Astrocyte (in vitro differentiated cells and primary cell): Measurements from ENCODE around the gene ERC1. TPM values are rescaled to one million over a fixed set of nuclear protein-coding genes. Genes with fewer than 3 reads are reported as not detected.

Source experiments
- DNase-seq: peaks from one replicate; pipeline ENCODE4 v3.0.0-alpha.2; 2010; ENCODE audit warnings: low read depth
- FAIRE-seq: peaks from 2 replicates; lab custom pipeline; 2011; peaks lifted over from hg19 to GRCh38; lab: Jason Lieb, UNC
- H2AFZ ChIP-seq: 2 replicates; pipeline ENCODE4 v1.6.0; 2012; ENCODE audit warnings: low read depth, low read length, inconsistent platforms
- H3K27ac ChIP-seq: 2 replicates; pipeline ENCODE4 v1.5.1; 2011; ENCODE audit warnings: low read depth, low read length, inconsistent platforms
- H3K27me3 ChIP-seq: 2 replicates; pipeline ENCODE4 v1.6.0; 2011; ENCODE audit warnings: low read length, inconsistent platforms; ENCODE audit not compliant: insufficient read depth
- H3K36me3 ChIP-seq: 2 replicates; pipeline ENCODE4 v1.5.1; 2011; ENCODE audit warnings: low read length, inconsistent platforms; ENCODE audit not compliant: insufficient read depth
- H3K4me1 ChIP-seq: 2 replicates; pipeline ENCODE4 v1.5.1; 2011; ENCODE audit warnings: low read length, inconsistent platforms; ENCODE audit not compliant: insufficient read depth
- H3K4me2 ChIP-seq: 2 replicates; pipeline ENCODE4 v1.6.0; 2012; ENCODE audit warnings: low read length, inconsistent platforms
- H3K4me3 ChIP-seq: 2 replicates; pipeline ENCODE4 v1.5.1; 2011; ENCODE audit warnings: low read depth, mild to moderate bottlenecking, low read length, inconsistent platforms; ENCODE audit not compliant: insufficient read depth
- H3K79me2 ChIP-seq: 2 replicates; pipeline ENCODE4 v1.6.0; 2012; ENCODE audit warnings: mild to moderate bottlenecking, low read length, inconsistent platforms; ENCODE audit not compliant: insufficient read depth
- H3K9ac ChIP-seq: 2 replicates; pipeline ENCODE4 v1.6.0; 2012; ENCODE audit warnings: mild to moderate bottlenecking, low read length, inconsistent platforms
- H3K9me3 ChIP-seq: 2 replicates; pipeline ENCODE4 v1.5.1; 2012; ENCODE audit warnings: low read depth, mild to moderate bottlenecking, low read length, inconsistent platforms; ENCODE audit not compliant: insufficient read depth
- H4K20me1 ChIP-seq: 2 replicates; pipeline ENCODE4 v1.6.0; 2012; ENCODE audit warnings: low read length, inconsistent platforms; ENCODE audit not compliant: insufficient read depth
- H3K27ac Mint-ChIP-seq: one replicate; pipeline ENCODE4 v1.8.0; 2021; ENCODE audit warnings: mild to moderate bottlenecking, mixed read lengths; ENCODE audit not compliant: unreplicated experiment
- H3K27me3 Mint-ChIP-seq: one replicate; pipeline ENCODE4 v1.8.0; 2021; ENCODE audit warnings: low read depth, mixed read lengths; ENCODE audit not compliant: unreplicated experiment
- H3K36me3 Mint-ChIP-seq: one replicate; pipeline ENCODE4 v1.8.0; 2021; ENCODE audit warnings: low read depth, mixed read lengths; ENCODE audit not compliant: unreplicated experiment
- H3K4me1 Mint-ChIP-seq: one replicate; pipeline ENCODE4 v1.8.0; 2021; ENCODE audit warnings: low read depth, mixed read lengths; ENCODE audit not compliant: unreplicated experiment
- H3K4me3 Mint-ChIP-seq: one replicate; pipeline ENCODE4 v1.8.0; 2021; ENCODE audit warnings: mild to moderate bottlenecking, moderate library complexity, mixed read lengths; ENCODE audit not compliant: unreplicated experiment
- H3K9me3 Mint-ChIP-seq: one replicate; pipeline ENCODE4 v1.8.0; 2021; ENCODE audit warnings: mild to moderate bottlenecking, mixed read lengths; ENCODE audit not compliant: unreplicated experiment
- EZH2 ChIP-seq: IDR thresholded peaks from 2 replicates; pipeline ENCODE4 v1.6.1; 2012; ENCODE audit warnings: mild to moderate bottlenecking, low read length, inconsistent platforms; ENCODE audit not compliant: insufficient read depth
- total RNA-seq: library from RNA; stranded (reverse); gene quantifications from 2 replicates; pipeline ENCODE4 v1.2.1, GENCODE V29; 2021
- TF ChIP-seq, protein P1 (sequence below): IDR thresholded peaks from 2 replicates; pipeline ENCODE4 v1.5.1; 2011; ENCODE audit warnings: low read depth, mild to moderate bottlenecking, inconsistent platforms, low read length, moderate library complexity; ENCODE audit not compliant: insufficient read depth

The ERC1 gene
- total RNA-seq, 1 donor from 2014 or later = 67.1 TPM

DNA sequence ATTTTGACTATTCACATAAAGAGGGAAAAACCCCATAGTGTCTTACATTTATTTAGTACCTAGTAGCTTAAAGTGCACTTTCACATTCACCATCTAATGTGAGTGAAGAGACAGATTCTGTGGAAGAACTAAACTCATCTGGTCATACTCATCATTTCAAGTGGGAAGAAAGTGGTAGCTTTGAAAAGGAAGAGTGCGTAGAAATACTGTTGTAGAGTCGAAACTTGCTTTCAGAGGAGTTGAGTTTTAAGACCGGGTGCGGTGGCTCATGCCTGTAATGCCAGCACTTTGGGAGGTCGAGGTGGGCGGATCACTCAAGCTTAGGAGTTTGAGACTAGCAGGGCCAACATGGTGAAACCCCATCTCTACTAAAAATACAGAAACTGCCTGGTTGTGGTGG lies 222.2 kb downstream of the ERC1 start:
- H2AFZ ChIP-seq = no peak overlapping the region
- H3K9me3 ChIP-seq = no peaks in the 10 kb centered on the region
- H4K20me1 ChIP-seq = no peaks in the 10 kb centered on the region
- no peaks in the 10 kb centered on the region for H3K9me3 Mint-ChIP-seq
- DNase-seq = no peak
- peaks cover 15% of the 10 kb centered on the region for H3K4me1 ChIP-seq
- H3K9ac ChIP-seq = no peak overlapping the region
- H3K27ac Mint-ChIP-seq = no peak overlapping the region
- H3K27ac ChIP-seq = no peak overlapping the region
- FAIRE-seq = no peak
- H3K4me3 ChIP-seq = no peak overlapping the region
- peaks cover 4% of the 10 kb centered on the region for H3K4me1 Mint-ChIP-seq
- no peaks in the 10 kb centered on the region for H3K27me3 ChIP-seq
- peaks cover 2% of the 10 kb centered on the region for H3K36me3 Mint-ChIP-seq
- H3K4me3 Mint-ChIP-seq = no peak overlapping the region
- H3K27me3 Mint-ChIP-seq = no peaks in the 10 kb centered on the region
- TF ChIP-seq, protein P1, sequence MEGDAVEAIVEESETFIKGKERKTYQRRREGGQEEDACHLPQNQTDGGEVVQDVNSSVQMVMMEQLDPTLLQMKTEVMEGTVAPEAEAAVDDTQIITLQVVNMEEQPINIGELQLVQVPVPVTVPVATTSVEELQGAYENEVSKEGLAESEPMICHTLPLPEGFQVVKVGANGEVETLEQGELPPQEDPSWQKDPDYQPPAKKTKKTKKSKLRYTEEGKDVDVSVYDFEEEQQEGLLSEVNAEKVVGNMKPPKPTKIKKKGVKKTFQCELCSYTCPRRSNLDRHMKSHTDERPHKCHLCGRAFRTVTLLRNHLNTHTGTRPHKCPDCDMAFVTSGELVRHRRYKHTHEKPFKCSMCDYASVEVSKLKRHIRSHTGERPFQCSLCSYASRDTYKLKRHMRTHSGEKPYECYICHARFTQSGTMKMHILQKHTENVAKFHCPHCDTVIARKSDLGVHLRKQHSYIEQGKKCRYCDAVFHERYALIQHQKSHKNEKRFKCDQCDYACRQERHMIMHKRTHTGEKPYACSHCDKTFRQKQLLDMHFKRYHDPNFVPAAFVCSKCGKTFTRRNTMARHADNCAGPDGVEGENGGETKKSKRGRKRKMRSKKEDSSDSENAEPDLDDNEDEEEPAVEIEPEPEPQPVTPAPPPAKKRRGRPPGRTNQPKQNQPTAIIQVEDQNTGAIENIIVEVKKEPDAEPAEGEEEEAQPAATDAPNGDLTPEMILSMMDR = no peak
- TF ChIP-seq EZH2 = no peak
- no peak overlapping the region for H3K4me2 ChIP-seq
- no peaks in the 10 kb centered on the region for H3K36me3 ChIP-seq
- no peaks in the 10 kb centered on the region for H3K79me2 ChIP-seq

DNA sequence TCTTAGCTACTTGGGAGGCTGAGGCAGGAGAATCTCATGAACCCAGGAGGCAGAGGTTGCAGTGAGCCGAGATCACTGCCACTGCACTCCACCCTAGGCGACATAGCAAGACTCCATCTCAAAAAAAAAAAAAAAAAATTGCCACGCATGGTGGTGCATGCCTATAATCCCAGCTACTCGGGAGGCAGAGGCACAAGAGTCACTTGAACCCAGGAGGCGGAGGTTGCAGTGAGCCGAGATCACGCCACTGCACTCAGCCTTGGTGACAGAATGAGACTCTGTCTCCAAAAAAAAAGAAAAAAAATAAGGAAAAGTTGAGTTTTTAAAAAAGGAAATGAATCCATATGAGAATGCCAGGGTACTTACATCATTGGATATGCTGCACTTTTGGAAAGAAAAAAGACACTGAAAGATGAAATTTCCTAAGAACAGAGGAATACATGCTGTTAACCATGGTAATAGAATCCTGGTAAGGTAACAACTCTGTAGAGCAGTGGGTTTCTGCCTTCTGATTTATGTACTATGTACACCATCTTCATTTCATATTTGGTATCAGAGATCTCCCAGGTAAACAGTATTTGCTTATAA lies 222.7 kb downstream of the ERC1 start:
- no peak overlapping the region for H3K4me2 ChIP-seq
- no peaks in the 10 kb centered on the region for H3K79me2 ChIP-seq
- DNase-seq (no peak), FAIRE-seq (no peak)
- no peak overlapping the region for H3K9ac ChIP-seq
- no peak overlapping the region for H3K27ac Mint-ChIP-seq
- no peaks in the 10 kb centered on the region for H4K20me1 ChIP-seq
- no peaks in the 10 kb centered on the region for H3K36me3 ChIP-seq
- H3K27me3 Mint-ChIP-seq = no peaks in the 10 kb centered on the region
- H3K9me3 Mint-ChIP-seq = no peaks in the 10 kb centered on the region
- H3K4me1 Mint-ChIP-seq = peaks cover 4% of the 10 kb centered on the region
- no peak overlapping the region for H3K27ac ChIP-seq
- peaks cover 2% of the 10 kb centered on the region for H3K36me3 Mint-ChIP-seq
- H2AFZ ChIP-seq = no peak overlapping the region
- no peak overlapping the region for H3K4me3 ChIP-seq
- peaks cover 15% of the 10 kb centered on the region for H3K4me1 ChIP-seq
- H3K4me3 Mint-ChIP-seq = no peak overlapping the region
- TF ChIP-seq, protein P1 = no peak
- no peak for TF ChIP-seq EZH2
- no peaks in the 10 kb centered on the region for H3K27me3 ChIP-seq
- no peaks in the 10 kb centered on the region for H3K9me3 ChIP-seq

DNA sequence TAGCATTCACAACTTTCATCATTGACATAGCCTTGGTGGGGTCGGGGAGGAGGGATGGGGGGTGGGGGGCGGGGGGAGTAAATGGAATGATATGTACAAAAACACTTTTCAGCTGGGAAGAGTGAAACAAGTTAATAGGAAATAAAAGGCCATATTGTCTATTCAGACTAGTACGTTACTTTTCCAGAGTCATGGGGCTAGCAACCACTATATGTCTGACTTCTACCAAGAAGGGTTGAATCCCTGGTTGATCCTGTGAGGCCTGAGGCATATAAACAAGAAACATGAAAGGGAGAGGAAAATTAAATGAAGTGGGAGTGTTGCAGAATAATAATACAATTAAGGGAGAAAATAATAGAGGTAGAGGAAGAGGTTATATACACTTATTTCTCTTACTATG lies 225.5 kb downstream of the ERC1 start:
- no peaks in the 10 kb centered on the region for H3K9me3 ChIP-seq
- no peak overlapping the region for H2AFZ ChIP-seq
- Mint-ChIP-seq H3K9me3 (no peaks in the 10 kb centered on the region), H3K4me3 (no peak overlapping the region), H3K27me3 (no peaks in the 10 kb centered on the region), H3K4me1 (peaks cover 4% of the 10 kb centered on the region), H3K27ac (no peak overlapping the region), H3K36me3 (peaks cover 2% of the 10 kb centered on the region)
- FAIRE-seq (no peak), DNase-seq (no peak)
- no peaks in the 10 kb centered on the region for H3K36me3 ChIP-seq
- H3K4me2 ChIP-seq = peak overlapping the region; percentile 79
- no peaks in the 10 kb centered on the region for H4K20me1 ChIP-seq
- TF ChIP-seq EZH2 = no peak
- TF ChIP-seq, protein P1 = no peak
- peak overlapping the region; percentile 13 for H3K9ac ChIP-seq
- H3K4me1 ChIP-seq = peaks cover 15% of the 10 kb centered on the region
- no peak overlapping the region for H3K4me3 ChIP-seq
- no peaks in the 10 kb centered on the region for H3K27me3 ChIP-seq
- H3K27ac ChIP-seq = peak overlapping the region; percentile 49
- no peaks in the 10 kb centered on the region for H3K79me2 ChIP-seq
